Left renal cortex interstitium (tissue), 4 donors: ENCODE measurements around the gene MRFAP1. TPM values are rescaled to one million over a fixed set of nuclear protein-coding genes. Genes with fewer than 3 reads are reported as not detected.

Experiments used
- DNase-seq, 4 donors: peaks; one replicate each; pipeline ENCODE4 v3.0.0-alpha.2; 2013; ENCODE audit warnings: low read depth in 4 of 4, low spot score in 2 of 4, missing footprints in 1 of 4
- polyA plus RNA-seq, 4 donors: library from polyadenylated mRNA; unstranded; fragments of 120-200 nt; gene quantifications; one replicate each; pipeline ENCODE4 v1.2.1, GENCODE V29; 2013; ENCODE audit not compliant: insufficient read length in 4 of 4

The MRFAP1 gene
- polyA plus RNA-seq, result 100 to 1,000 TPM; 377 to 482 (median 442) TPM

- DNase-seq, result peak; percentile 86 to 92 (median 89)
These were observed at the start of gene MRFAP1 for GRCh38 chr4:6640292-6641163. MRFAP1 (plus strand) TSS chr4:6640685; CDS start chr4:6640863, 178 bp downstream.

DNA sequence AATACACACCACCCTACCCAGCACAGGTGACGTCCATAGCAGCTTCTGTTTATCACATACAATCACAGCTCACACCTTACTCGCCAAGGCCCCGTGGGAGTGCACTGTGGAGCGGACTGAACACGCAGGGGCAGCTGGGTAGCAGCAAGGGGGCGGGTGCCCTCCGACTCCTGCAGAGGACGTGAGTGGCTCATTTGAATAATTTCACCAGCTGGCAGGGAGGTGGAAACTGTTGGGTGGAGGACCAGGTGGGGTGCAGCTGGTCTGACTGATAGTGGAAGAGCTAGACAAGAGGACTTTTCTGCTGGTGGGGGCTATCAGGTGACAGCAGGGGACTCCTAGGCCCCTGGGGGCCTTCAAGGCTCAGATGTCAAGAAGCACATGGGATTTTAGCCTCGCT, 49.2 kb upstream of the MRFAP1 start:
- no peak for DNase-seq

DNA sequence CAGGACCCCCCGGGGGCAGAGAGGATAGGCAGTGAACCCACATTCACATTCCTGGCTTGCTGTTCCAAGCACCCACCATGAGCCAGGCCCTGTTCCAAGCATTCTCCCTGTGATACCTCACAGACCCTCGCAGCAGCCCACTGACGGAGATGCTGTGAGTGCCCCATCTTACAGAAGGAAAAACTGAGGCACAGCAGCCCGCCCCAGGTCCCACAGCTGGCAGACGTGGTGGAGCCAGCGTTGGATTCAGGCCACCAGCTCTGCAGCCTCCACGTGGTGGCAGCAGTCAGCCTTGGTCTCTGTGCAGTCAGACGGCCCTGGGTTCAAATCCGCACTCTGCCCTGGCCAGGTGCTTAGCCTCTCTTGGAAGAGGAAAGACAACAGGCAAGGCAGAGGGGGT, 48.7 kb upstream of the MRFAP1 start:
- no peak for DNase-seq

- DNase-seq, result no peak
These were observed 47.5 kb upstream of the MRFAP1 start for GRCh38 chr4:6592804-6593563.

DNA sequence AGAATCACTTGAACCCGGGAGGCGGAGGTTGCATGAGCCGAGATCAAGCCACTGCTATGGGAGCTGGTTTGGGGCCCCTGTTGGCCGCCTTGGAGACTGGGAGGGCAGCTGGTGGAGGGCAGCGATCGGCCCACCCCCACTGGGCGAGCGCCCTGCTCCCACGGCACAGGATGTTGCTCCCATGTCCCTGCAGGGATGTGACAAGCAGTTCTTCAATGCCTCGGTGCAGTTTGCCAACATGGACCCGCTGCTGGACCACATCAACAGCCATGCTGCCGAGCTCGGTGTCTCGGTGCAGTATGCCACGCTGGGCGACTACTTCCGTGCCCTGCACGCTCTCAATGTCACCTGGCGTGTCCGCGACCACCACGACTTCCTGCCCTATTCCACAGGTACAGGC, 46.1 kb upstream of the MRFAP1 start:
- DNase-seq, result no peak

DNA sequence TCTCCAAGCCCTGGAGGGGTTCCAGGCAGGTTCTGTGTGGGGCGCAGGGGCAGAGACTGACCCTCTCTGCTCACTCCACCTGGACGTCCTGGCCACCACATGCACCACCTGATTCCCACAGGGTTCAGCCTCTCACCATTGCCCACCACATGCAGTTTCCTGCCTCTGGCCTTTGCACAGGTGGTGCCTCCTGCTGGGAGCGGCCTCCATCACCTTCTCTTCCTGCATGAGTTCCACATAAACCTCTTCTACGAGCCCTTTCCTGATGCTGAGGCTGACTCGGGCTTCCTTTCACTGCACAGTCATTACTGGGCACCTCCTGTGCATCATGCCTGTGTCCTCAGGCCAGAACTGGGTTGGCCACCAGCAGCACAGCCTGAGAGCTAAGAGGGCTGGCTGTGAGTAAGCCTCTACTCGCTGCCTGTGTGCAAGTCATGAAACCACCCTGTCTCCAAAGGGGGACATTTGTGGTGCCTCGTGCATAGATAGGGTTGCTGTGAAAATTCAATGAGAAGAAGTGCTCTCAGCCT, 45.6 kb upstream of the MRFAP1 start:
- no peak for DNase-seq

GRCh38 chr4:6595897-6596537, 44.5 kb upstream of the MRFAP1 start:
- no peak for DNase-seq

- no peak for DNase-seq
These were observed 43.5 kb upstream of the MRFAP1 start for GRCh38 chr4:6596948-6597347.

DNA sequence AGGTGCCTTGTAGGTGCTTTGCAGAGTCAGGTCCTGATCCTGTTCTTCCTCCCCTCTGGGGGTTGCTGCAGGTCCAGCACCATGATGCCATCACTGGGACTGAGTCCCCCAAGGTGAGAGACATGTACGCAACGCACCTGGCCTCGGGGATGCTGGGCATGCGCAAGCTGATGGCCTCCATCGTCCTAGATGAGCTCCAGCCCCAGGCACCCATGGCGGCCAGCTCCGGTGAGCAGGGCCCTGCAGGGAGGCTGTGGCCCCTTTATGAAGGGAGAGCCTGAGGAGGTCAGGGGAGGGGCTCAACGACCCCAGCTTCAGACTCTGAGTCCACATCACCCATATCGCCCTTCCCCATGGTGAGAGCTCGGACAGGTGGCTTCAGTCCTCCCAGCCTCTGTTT, 42.4 kb upstream of the MRFAP1 start:
- no peak for DNase-seq

DNA sequence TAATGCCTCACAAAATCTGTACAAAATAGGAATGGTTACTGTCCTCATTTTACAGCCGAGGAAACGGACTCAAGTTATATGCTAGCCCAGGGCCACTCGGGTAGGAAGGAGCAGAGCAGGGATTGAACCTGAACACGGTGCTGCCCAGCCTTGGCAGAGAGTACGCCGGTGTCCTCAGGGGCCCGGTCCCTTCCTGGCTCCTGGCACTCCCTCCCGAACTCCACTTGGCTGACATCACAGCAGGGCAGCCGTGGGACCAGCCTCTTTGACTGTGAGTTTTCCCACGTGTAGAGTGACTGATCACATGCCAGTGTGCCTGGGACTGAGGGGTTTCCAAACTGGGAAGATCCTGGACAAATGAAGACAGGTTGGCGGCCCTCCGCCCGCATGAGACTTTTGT, 41.8 kb upstream of the MRFAP1 start:
- DNase-seq, result no peak

GRCh38 chr4:6601661-6602250, 38.7 kb upstream of the MRFAP1 start:
- no peak for DNase-seq

DNA sequence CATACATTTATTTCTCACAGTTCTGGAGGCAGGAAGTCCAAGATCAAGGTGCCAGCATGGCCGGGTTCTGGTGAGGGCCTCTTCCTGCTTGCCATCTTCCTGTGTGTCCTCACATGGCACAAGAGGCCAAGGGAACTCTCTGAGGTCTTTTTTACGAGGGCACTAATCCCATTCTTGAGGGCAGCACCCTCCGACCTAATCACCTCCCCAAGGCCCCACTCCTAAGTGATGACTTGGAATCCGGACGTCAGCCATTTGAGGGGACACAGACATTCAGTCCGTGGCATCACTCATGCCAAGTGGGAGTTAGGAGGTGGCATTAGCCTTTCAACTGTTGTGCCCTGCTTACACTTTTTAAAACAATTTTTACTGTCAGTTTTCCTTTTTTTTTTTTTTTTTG, 38.2 kb upstream of the MRFAP1 start:
- DNase-seq, result no peak

DNA sequence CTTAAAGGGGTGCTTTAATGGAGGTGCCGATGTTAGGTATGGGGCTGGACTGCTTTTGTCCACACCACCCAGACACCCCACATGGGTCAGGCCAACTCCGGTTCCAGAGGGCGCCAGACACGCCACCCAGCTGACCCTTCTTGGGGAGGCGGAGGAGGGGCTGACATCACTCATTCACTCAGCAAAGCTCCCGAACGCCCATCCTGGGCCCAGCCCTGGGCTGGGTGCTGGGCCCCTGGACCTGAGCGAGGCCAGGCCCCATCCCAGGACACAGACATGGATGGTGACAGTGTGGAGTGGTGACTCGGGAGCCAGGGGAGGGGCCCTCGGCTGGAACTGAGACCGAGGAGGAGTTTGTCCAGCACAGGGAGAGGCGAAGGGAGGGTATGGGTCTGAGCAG, 37.4 kb upstream of the MRFAP1 start:
- DNase-seq, result no peak

- no peak for DNase-seq
These were observed 35.4 kb upstream of the MRFAP1 start for GRCh38 chr4:6605114-6605513.

DNA sequence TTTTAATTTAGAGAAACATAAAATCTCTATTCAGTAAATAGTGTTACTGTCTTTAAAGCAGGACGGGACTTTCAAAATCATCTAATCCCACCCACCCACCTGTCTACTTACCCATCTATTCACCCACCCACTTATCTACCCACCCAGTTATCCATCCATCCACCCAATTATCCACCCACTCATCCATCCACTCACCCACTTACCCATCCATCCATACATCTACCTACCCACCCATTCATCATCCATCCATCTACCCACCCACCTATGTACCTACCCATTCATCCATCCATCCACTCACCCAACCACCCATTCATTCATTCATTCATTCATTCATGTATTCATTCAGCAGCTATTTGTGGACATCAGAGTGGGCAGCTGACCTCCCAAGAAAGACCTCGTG, 34.9 kb upstream of the MRFAP1 start:
- no peak for DNase-seq

DNA sequence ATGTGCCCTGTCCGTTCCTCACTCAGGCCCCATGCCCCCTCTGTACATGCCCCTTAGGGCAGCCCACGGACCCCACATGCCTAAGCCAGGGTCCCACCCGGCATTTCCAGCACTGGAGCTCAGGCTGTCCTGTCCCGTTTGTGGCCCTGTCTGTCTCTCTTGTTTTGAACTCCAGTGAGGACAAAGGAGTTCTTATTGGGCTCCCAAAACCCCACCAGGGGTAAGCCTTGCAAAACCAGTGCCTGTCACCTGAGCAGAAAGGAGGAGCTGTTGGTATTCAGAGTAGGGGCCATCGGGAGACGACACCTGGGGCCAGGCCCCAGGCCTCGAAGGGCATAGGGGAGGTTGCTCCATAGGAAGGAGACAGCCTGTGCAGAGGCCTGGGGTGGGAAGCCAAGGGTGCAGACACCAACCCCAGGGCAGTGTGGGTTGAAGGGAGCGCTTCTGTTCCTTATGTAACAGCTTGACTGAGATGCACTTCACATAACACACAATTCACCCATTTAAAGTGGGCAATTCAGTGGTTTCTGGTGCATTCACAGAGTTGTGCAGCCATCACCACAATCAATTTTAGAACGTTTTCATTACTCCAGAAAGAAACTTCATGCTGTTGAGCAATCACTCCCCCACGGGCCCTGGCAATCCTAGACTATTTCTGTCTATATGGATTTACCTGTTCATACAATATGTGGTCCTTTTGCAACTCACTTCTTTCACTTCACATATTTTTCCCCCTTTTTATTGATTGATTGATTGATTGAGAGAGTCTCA, 33.8 kb upstream of the MRFAP1 start:
- no peak for DNase-seq

DNA sequence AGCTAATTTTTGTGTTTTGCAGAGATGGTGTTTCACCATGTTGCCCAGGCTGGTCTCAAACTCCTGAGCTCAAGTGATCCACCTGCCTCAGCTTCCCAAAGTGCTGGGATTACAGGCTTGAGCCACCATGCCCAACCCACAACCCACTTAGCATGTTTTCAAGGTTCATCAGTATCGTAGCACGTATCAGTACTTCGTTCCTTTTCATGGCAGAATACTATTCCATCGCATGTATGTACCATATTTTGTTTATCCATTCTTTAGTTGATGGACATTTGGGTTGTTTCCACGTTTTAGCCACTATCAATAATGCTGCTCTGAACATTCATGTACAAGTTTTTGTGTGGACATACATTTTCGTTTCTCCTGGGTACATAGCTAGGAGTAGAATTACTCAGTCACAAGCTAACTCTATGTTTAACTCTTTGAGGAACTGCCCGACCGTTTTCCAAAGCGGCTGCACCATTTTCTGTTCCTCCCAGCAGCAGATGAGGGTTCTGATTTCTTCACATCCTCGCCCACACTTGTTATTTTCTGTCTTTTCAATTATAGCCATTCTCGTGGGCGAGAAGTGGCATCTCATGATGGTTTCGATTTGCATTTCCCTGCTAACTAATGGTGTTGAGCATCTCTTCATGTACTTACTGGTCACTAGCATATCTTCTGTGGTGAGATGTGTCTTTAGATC, 33.0 kb upstream of the MRFAP1 start:
- DNase-seq, result no peak

DNA sequence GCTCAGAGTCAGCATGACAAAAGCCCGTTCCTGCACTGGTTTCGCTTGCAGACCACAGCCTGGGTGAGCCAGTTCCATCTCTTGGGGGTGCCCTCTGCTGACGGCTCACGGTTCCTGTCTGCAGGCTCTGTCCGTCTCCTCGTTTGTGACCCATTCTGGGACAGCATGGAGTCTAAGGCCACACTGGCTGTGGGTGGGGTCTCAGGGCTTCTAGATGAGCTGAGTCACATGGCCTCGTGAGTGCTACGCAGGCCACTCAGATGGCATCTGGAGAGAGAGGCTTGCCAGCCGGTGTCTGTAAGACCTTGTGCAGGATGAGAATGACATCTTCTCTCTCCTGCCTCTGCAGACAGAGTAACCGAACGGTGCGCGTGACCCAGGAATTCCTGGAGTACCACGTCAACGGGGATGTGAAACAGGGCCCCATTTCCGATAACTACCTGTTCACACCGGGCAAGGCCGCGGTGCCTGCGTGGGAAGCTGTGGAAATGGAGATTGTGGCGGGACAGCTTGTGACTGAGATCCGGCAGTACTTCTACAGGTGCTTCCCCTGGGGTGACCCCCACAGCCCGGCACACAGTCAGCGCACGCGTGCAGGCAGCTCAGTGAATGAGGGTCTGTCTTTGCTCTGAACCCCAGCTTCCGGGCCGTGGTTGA, 31.6 kb upstream of the MRFAP1 start:
- no peak for DNase-seq
